ENCODE results near the gene NEAT1. TPM values are rescaled to one million over a fixed set of nuclear protein-coding genes. Genes with fewer than 3 reads are reported as not detected.

Gene NEAT1
- total RNA-seq, result 100 to 1,000 TPM in 2 of 4 donors, 10 to 100 TPM in 2; 42.8 to 181 (median 96.0) TPM

DNA sequence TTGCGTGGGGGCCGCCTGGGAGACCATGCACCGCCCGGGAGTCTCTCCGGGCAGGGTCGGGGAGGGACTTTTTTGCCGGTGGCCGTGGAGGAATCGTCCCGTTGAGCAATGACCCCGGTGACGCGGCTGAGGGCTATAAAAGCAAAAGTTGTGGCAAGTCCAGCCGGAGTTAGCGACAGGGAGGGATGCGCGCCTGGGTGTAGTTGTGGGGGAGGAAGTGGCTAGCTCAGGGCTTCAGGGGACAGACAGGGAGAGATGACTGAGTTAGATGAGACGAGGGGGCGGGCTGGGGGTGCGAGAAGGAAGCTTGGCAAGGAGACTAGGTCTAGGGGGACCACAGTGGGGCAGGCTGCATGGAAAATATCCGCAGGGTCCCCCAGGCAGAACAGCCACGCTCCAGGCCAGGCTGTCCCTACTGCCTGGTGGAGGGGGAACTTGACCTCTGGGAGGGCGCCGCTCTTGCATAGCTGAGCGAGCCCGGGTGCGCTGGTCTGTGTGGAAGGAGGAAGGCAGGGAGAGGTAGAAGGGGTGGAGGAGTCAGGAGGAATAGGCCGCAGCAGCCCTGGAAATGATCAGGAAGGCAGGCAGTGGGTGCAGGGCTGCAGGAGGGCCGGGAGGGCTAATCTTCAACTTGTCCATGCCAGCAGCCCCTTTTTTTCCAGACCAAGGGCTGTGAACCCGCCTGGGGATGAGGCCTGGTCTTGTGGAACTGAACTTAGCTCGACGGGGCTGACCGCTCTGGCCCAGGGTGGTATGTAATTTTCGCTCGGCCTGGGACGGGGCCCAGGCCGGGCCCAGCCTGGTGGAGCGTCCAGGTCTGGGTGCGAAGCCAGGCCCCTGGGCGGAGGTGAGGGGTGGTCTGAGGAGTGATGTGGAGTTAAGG, at the start of gene NEAT1:
NEAT1 (plus strand) TSS at position 166 of the 883 bp plus-strand sequence.
- peak; percentile 100 for DNase-seq (ENCODE audit: extremely low spot score)
- Histone ChIP-seq H3K4me1 (peaks cover 37 to 55% (median 51%) of the 10 kb centered on the region in 4 donors), H3K36me3 (peaks cover 15 to 48% (median 24%) of the 10 kb centered on the region in 4 donors), H3K9me3 (no peaks in the 10 kb centered on the region), H3K4me3 (peak within 1 kb of the TSS; percentile 71 to 81 (median 74)), H3K27me3 (no peaks in the 10 kb centered on the region), H3K27ac (replicated peaks in 1 of 4) (peak within 1 kb of the TSS; percentile 97 to 99 (median 99))
- TF ChIP-seq EP300 (IDR thresholded peaks at IDR 0.05) (peak; percentile 22), POLR2A (IDR thresholded peaks at IDR 0.05; ENCODE audit: low read depth) (peak; percentile 100), POLR2AphosphoS5 (IDR thresholded peaks at IDR 0.05) (peak in 1 of 2 donors; percentile 100)
- TF ChIP-seq, protein P1, sequence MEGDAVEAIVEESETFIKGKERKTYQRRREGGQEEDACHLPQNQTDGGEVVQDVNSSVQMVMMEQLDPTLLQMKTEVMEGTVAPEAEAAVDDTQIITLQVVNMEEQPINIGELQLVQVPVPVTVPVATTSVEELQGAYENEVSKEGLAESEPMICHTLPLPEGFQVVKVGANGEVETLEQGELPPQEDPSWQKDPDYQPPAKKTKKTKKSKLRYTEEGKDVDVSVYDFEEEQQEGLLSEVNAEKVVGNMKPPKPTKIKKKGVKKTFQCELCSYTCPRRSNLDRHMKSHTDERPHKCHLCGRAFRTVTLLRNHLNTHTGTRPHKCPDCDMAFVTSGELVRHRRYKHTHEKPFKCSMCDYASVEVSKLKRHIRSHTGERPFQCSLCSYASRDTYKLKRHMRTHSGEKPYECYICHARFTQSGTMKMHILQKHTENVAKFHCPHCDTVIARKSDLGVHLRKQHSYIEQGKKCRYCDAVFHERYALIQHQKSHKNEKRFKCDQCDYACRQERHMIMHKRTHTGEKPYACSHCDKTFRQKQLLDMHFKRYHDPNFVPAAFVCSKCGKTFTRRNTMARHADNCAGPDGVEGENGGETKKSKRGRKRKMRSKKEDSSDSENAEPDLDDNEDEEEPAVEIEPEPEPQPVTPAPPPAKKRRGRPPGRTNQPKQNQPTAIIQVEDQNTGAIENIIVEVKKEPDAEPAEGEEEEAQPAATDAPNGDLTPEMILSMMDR (IDR thresholded peaks at IDR 0.05), result no peak
- WGBS, result under 1% methylated on average over 36 of the region's 40 CpGs
- intact Hi-C loops (cut with DNase I), result loop anchor here (2.0 kb wide), 1 partner anchor 76 kb away; the partner anchor contains the start of gene MALAT1

DNA sequence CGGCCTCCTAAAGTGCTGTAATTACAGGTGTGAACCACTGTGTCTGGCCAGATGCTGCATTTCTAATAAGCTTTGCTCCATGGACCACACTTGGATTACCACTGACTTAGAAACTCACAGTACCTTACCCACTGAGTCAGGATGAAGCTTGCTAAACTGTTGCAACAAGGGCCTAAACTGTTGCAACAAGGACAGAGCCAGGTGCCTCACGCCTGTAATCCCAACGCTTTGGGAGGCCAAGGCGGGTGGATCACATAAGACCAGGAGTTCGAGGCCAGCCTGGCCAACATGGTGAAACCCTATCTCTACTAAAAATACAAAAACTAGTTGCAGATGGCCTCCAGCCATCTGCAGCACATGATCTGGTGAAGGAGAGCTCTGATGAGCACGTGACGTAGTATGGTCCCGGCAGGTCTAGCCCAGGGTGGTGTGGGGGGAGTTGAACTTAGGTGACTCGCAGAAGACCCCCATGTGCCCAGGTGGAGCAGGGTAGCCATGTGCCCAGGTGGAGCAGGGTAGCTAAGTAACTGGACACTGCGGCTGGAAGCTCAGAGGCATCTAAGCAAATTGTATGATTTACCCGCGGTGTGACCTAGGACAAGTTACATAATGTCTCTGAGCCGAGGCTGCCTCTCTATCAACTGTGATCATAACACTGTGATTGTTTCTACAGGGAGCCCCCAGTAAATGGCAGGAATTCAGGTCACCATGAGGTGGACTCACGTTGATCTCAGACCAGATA, 48.6 kb upstream of the NEAT1 start:
- H3K4me1 ChIP-seq, result peaks cover 0 to 4% (median 0%) of the 10 kb centered on the region in 4 donors
- intact Hi-C loops (cut with DNase I), result no loop called here

GRCh38 chr11:65375012-65375411, 47.6 kb upstream of the NEAT1 start:
- peaks cover 0 to 7% (median 2%) of the 10 kb centered on the region in 4 donors for H3K36me3 ChIP-seq
- H3K4me3 ChIP-seq, result no peak overlapping the region
- H3K4me1 ChIP-seq, result peaks cover 0 to 4% (median 0%) of the 10 kb centered on the region in 4 donors
- H3K27ac ChIP-seq (replicated peaks in 1 of 4), result no peak overlapping the region
- H3K9me3 ChIP-seq, result no peaks in the 10 kb centered on the region
- DNase-seq (ENCODE audit: extremely low spot score), result no peak
- H3K27me3 ChIP-seq, result no peaks in the 10 kb centered on the region
- intact Hi-C loops (cut with DNase I), result no loop called here
- WGBS, result 88% methylated on average over 8 of the region's 8 CpGs
- no peak for TF ChIP-seq POLR2AphosphoS5 (IDR thresholded peaks at IDR 0.05)
- TF ChIP-seq, protein P1 (IDR thresholded peaks at IDR 0.05), result no peak
- TF ChIP-seq EP300 (IDR thresholded peaks at IDR 0.05), result no peak
- no peak for TF ChIP-seq POLR2A (IDR thresholded peaks at IDR 0.05; ENCODE audit: low read depth)

More for the DNA sequence above, 48.6 kb upstream of the NEAT1 start:
- no peak for DNase-seq (ENCODE audit: extremely low spot score)
- no peak overlapping the region for H3K4me3 ChIP-seq
- H3K27me3 ChIP-seq, result no peaks in the 10 kb centered on the region
- WGBS, result 90% methylated on average over 12 of the region's 14 CpGs
- H3K36me3 ChIP-seq, result peaks cover 0 to 4% (median 2%) of the 10 kb centered on the region in 4 donors
- TF ChIP-seq, protein P1 (IDR thresholded peaks at IDR 0.05), result no peak
- TF ChIP-seq POLR2AphosphoS5 (IDR thresholded peaks at IDR 0.05) (no peak), EP300 (IDR thresholded peaks at IDR 0.05) (no peak), POLR2A (IDR thresholded peaks at IDR 0.05; ENCODE audit: low read depth) (no peak)
- no peak overlapping the region for H3K27ac ChIP-seq (replicated peaks in 1 of 4)
- H3K9me3 ChIP-seq, result no peaks in the 10 kb centered on the region

DNA sequence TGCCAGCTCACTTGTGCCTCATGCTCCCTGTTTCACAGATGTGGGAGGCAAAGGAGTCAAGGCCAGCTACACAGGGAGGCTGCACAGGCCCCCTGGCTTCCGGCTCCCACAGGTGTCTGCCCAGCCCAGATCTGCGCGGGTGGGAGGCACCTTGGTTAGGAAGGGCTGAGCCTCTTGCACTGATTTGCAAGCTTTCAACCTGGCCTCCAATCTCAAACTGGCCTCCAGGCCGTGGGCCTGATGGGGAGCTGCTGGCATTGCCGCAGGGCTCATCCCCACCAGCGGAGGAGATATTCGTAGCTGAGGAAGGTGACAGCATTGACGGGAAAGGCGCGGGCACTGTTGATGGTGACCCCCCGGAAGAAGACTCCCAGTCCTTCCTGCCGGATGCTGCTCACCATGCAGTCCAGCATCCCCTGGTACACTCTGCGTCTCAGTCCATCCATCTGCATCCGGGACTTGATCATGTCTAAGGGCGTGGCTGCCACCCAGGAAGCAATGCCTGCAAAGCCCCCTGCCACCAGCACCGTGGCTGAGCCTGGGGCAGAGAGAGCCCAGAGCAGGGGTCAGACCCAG, 46.4 kb upstream of the NEAT1 start:
- 91% methylated on average over 12 of the region's 16 CpGs for WGBS
- no peaks in the 10 kb centered on the region for H3K9me3 ChIP-seq
- H3K4me1 ChIP-seq, result peaks cover 3 to 11% (median 7%) of the 10 kb centered on the region in 4 donors
- H3K36me3 ChIP-seq, result peaks cover 0 to 7% (median 2%) of the 10 kb centered on the region in 4 donors
- TF ChIP-seq POLR2AphosphoS5 (IDR thresholded peaks at IDR 0.05) (no peak), EP300 (IDR thresholded peaks at IDR 0.05) (no peak), POLR2A (IDR thresholded peaks at IDR 0.05; ENCODE audit: low read depth) (no peak)
- TF ChIP-seq, protein P1 (IDR thresholded peaks at IDR 0.05), result no peak
- no peak overlapping the region for H3K4me3 ChIP-seq
- intact Hi-C loops (cut with DNase I), result no loop called here
- H3K27ac ChIP-seq (replicated peaks in 1 of 4), result no peak overlapping the region
- H3K27me3 ChIP-seq, result no peaks in the 10 kb centered on the region
- DNase-seq (ENCODE audit: extremely low spot score), result no peak

Measured in esophagus muscularis mucosa (tissue), 4 donors.